Fibroblast of mammary gland (primary cell): ENCODE data around the gene CNKSR2.
A peak's percentile ranks its signal among the peaks of the same experiment; 100 is the strongest.

ENCODE experiments used
- DNase-seq: peaks from one replicate; pipeline ENCODE4 v3.0.0-alpha.2; 2010; ENCODE audit warnings: low read depth
- H3K4me3 ChIP-seq: 2 replicates; pipeline ENCODE4 v1.5.1; 2011; ENCODE audit warnings: low read depth, mild to moderate bottlenecking, low read length, moderate library complexity; ENCODE audit not compliant: control insufficient read depth
- CTCF ChIP-seq: conservative IDR thresholded peaks from 2 replicates; pipeline ENCODE4 v1.5.1; 2011; ENCODE audit warnings: low read depth, low read length, inconsistent platforms; ENCODE audit not compliant: control insufficient read depth, insufficient read depth

The CNKSR2 gene

GRCh38 chrX:21374163-21374993 is at the start of gene CNKSR2:
Gene CNKSR2 (plus strand): TSS chrX:21374418. CDS start chrX:21374898, 480 bp downstream.
- peak within 1 kb of the TSS; percentile 34 for H3K4me3 ChIP-seq
- no peak for TF ChIP-seq CTCF
- DNase-seq = peak; percentile 6

DNA sequence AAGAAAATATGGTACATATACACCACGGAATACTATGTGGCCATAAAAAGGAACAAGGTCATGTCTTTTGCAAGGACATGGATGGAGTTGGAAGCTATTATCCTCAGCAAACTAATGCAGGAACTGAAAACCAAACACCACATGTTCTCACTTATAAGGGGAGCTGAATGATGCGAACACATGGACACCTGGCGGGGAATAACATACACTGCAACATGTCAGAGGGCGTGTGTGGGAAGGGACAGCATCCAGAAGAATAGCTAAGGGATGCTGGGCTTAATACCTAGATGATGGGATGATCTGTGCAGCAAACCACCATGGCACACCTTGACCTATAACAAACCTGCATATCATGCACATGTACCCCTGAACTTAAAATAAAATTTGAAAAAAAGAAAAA is 19.5 kb upstream of the CNKSR2 start:
- peak; percentile 4 for DNase-seq
- no peak overlapping the region for H3K4me3 ChIP-seq
- TF ChIP-seq CTCF = no peak

DNA sequence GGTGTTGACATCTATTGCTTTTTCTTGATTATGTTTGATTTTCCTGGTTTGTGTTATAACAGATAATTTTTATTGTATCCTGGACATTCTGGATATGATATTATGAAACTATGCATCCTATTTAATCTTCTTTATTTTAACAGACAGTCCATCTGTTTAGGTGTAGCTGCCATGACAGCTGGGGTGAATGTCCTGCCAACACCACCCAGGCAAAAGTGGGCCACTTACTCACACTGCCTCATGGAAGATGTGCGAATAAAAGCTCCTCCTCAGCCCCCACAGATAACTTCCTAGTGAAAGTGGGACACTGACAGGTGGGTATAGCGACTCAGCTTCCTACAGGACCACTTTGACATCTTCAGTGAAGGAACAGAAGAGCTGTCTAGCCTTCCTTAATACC is 18.4 kb upstream of the CNKSR2 start:
- DNase-seq = no peak
- no peak for TF ChIP-seq CTCF
- H3K4me3 ChIP-seq = no peak overlapping the region

DNA sequence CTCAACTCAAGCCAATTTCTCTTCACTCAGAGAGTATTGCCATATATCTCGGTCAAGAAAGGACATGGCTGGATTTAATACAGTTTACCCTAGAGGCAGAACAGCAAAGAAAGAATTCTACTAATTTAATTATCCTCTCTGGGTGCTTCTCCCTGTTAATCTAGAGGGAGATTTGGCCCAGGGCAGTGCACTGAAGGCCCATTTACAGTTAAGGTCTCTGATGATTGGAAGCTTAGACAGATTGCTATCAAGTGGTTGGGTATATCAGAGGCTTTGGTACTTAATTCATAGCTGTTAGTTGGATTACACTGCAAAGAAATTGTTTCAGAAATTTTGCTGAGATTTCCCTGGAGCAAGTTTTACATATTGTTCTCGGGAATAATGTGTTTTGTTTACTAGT is 4.6 kb upstream of the CNKSR2 start:
- no peak for DNase-seq
- no peak for TF ChIP-seq CTCF
- no peak overlapping the region for H3K4me3 ChIP-seq

- no peak overlapping the region for H3K4me3 ChIP-seq
- DNase-seq = no peak
- no peak for TF ChIP-seq CTCF
Measured at GRCh38 chrX:21373001-21373400, 1.2 kb upstream of the CNKSR2 start.

DNA sequence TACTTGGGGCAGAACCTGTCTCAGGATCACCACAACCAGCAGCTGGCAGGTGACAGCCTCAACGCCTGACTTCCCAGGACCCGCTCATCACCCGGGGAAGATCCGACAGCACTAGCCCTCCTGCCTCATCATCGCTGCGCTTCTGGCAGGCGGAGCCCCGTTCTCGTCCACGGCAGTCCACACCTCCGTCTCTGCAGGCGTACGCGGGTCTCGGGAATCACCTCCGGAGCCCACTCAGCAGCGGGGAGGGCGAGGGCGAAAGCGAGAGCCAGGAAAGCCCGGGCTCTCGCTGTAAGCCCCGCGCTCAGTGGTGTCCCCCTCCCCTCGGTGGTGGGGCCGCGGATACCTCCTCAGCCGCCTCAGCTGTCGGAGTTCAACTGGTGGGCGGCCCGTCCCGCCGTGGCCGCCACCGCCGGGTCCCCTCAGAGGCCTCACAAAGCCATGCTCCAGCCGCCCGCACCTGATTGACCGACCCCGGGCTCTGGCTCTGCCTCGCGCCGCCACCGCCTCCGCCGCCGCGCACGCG is 518 bp upstream of the CNKSR2 start:
- no peak for DNase-seq
- H3K4me3 ChIP-seq = peak overlapping the region; percentile 19
- no peak for TF ChIP-seq CTCF
